ENCODE data around the gene MOCS1.

Gene MOCS1

GRCh38 chr6:39885691-39886090 lies 48.6 kb downstream of the MOCS1 start:
- ChIA-PET POLR2A (no interaction called here), CTCF (interaction anchor here (1.2 kb wide), 1 partner anchor 20 kb away, joined by 3 read pairs; no protein-coding TSS in a partner anchor)
- DNase-seq (ENCODE audit: extremely low spot score) = no peak
- no peak for TF ChIP-seq CTCF (IDR thresholded peaks at IDR 0.05; ENCODE audit: control extremely low read depth, extremely low read depth, low read depth, missing control alignments)

DNA sequence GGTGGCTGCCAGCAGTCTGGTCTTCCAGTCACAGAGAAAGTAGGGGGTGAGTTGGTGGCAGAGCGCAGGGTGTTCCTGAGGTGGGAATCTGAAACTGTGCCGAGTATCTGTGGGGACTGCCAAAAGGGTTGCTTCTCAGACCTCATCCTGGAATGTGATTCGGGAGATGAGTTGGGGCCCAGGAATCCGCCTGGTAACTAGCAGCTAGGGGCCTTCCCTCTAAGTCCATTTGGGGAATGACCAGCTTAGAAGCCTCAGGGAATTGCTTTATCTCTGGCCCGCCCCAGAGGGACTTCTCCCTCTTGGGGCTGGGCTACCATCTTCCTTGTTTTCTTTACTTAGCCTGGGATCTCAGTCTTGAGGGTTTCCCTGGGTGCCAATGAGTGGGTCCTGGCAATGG lies 49.6 kb downstream of the MOCS1 start:
- CTCF ChIA-PET = interaction anchor here (0.8 kb wide), 1 partner anchor 19 kb away, joined by 4 read pairs; no protein-coding TSS in a partner anchor
- POLR2A ChIA-PET = no interaction called here
- no peak for TF ChIP-seq CTCF (IDR thresholded peaks at IDR 0.05; ENCODE audit: control extremely low read depth, extremely low read depth, low read depth, missing control alignments)
- DNase-seq (ENCODE audit: extremely low spot score) = no peak

GRCh38 chr6:39882531-39882899 lies 51.7 kb downstream of the MOCS1 start:
- ChIA-PET POLR2A (no interaction called here), CTCF (interaction anchor here (1.9 kb wide), 1 partner anchor 17 kb away, joined by 7 read pairs; no protein-coding TSS in a partner anchor)
- no peak for TF ChIP-seq CTCF (IDR thresholded peaks at IDR 0.05; ENCODE audit: control extremely low read depth, extremely low read depth, low read depth, missing control alignments)
- DNase-seq (ENCODE audit: extremely low spot score) = no peak

GRCh38 chr6:39881851-39882530 lies 52.3 kb downstream of the MOCS1 start:
- DNase-seq (ENCODE audit: extremely low spot score) = no peak
- ChIA-PET POLR2A (no interaction called here), CTCF (interaction anchor here (1.9 kb wide), 1 partner anchor 16 kb away, joined by 7 read pairs; no protein-coding TSS in a partner anchor)
- TF ChIP-seq CTCF (IDR thresholded peaks at IDR 0.05; ENCODE audit: control extremely low read depth, extremely low read depth, low read depth, missing control alignments) = no peak

- ChIA-PET CTCF (interaction anchor here (0.7 to 2.7 kb wide), 4 partner anchors 15 to 518 kb away, joined by 3 to 17 read pairs (median 4); no protein-coding TSS in a partner anchor), POLR2A (no interaction called here)
- TF ChIP-seq CTCF (IDR thresholded peaks at IDR 0.05; ENCODE audit: control extremely low read depth, extremely low read depth, low read depth, missing control alignments) = no peak
- no peak for DNase-seq (ENCODE audit: extremely low spot score)
These were observed 53.7 kb downstream of the MOCS1 start for GRCh38 chr6:39880594-39880993.

- no peak for TF ChIP-seq CTCF (IDR thresholded peaks at IDR 0.05; ENCODE audit: control extremely low read depth, extremely low read depth, low read depth, missing control alignments)
- POLR2A ChIA-PET = no interaction called here
- DNase-seq (ENCODE audit: extremely low spot score) = no peak
- CTCF ChIA-PET = interaction anchor here (1.2 to 2.7 kb wide), 2 partner anchors 14 to 16 kb away, joined by 3 to 17 read pairs; no protein-coding TSS in a partner anchor
These were observed 54.7 kb downstream of the MOCS1 start for GRCh38 chr6:39879535-39879934.
